Measurements from ENCODE around the gene HTR6.

HTR6 gene

GRCh38 chr1:19687414-19687813 lies 22.7 kb downstream of the HTR6 start:
- no peak overlapping the region for H3K27ac ChIP-seq
- no peak for TF ChIP-seq CTCF (conservative IDR thresholded peaks at IDR 0.05; ENCODE audit: low read depth)
- no peak for DNase-seq (ENCODE audit: low spot score)
- POLR2A ChIA-PET (ENCODE audit: low non-redundant PET), result no interaction called here
- CTCF ChIA-PET, result no interaction called here

DNA sequence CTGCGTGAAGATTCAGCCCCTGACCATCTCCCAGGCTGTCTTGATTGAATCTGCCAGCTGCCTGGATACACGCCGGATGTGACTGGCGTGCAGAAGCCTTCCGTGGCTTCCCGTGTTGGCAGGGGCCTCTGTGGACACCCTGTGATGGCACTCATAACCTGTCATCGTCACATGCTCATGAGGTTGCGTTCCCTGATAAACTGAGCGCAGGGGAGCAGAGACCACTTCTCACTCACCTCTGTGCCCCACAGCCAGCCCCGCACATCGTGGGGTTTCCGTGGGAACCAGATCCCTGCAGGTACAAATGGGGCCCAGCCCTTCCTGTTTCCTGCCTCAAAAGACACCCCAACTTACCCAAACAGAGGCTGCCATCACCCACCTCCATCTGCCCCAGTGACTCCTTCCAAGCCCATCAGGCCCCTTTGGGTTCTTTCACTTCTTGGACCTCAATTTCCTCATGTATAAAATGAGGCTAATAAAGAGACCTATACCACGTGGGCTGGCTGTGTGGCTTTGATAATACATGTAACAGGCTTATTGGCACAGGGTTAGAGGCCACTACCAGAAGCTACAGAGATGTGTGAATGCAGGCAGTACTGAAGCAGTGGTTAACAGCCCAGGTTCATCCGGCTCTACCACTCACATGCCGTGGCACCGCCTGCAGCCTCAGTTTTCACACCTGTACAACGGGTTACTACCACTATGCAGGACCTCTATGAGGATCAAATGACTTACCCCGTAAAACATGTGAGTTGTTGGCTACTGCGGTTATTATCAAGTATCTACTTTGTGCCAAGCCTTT lies 23.6 kb downstream of the HTR6 start:
- ChIA-PET CTCF (no interaction called here), POLR2A (ENCODE audit: low non-redundant PET) (no interaction called here)
- no peak for TF ChIP-seq CTCF (conservative IDR thresholded peaks at IDR 0.05; ENCODE audit: low read depth)
- no peak for DNase-seq (ENCODE audit: low spot score)
- no peak overlapping the region for H3K27ac ChIP-seq

- TF ChIP-seq CTCF (conservative IDR thresholded peaks at IDR 0.05; ENCODE audit: low read depth), result no peak
- POLR2A ChIA-PET (ENCODE audit: low non-redundant PET), result no interaction called here
- CTCF ChIA-PET, result interaction anchor here (0.7 kb wide), 1 partner anchor 737 kb away, joined by 3 read pairs; no protein-coding TSS in a partner anchor
Observed at GRCh38 chr1:19689085-19689757, 24.5 kb downstream of the HTR6 start.

DNA sequence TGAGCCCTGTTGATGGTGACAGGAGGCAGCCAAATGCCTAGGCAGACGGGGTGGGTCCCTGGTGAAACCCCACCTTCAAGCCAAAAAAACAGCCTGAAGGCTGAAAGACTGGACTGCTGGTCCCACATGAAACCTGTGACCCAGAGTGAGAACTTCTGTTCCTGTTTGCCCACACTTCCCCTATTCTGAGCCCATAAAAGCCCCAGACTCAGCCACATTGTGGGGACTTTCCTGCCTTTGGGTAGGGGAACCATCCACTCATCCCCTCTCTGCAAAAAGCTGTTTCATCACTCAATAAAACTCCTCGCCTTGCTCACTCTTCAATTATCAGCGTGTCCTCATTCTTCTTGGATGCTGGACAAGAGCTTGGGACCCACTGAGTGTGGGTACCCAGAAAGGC lies 25.2 kb downstream of the HTR6 start:
- ChIA-PET POLR2A (ENCODE audit: low non-redundant PET) (no interaction called here), CTCF (interaction anchor here (1.1 kb wide), 1 partner anchor 15 kb away, joined by 3 read pairs; no protein-coding TSS in a partner anchor)
- no peak for DNase-seq (ENCODE audit: low spot score)
- no peak overlapping the region for H3K27ac ChIP-seq
- TF ChIP-seq CTCF (conservative IDR thresholded peaks at IDR 0.05; ENCODE audit: low read depth), result no peak

More at GRCh38 chr1:19689085-19689757, 24.5 kb downstream of the HTR6 start:
- no peak overlapping the region for H3K27ac ChIP-seq
- DNase-seq (ENCODE audit: low spot score), result no peak

DNA sequence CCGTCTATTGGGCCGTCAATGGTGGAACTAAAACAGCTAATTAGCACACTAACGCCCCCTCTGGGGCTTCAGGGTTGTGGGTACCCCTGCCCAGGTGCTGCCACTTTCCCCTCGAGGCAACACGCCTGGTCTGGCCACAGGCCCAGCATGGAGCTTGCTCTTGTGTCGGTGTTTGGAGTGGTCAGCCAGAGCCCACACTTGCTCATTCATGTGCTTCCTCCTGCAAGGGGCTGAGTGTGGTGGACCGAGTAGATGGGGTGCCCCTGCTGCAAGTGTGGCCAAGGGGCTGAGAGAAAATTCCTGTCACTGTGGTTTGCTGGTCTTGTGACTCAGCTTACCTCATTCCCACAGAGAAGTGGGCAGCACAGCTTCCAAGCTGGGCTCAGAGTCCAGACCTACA lies 25.7 kb downstream of the HTR6 start:
- no peak overlapping the region for H3K27ac ChIP-seq
- DNase-seq (ENCODE audit: low spot score), result no peak
- no peak for TF ChIP-seq CTCF (conservative IDR thresholded peaks at IDR 0.05; ENCODE audit: low read depth)
- ChIA-PET POLR2A (ENCODE audit: low non-redundant PET) (no interaction called here), CTCF (interaction anchor here (0.6 to 1.1 kb wide), 2 partner anchors 14 to 785 kb away, joined by 3 to 4 read pairs; no protein-coding TSS in a partner anchor)

GRCh38 chr1:19694298-19694697 lies 29.6 kb downstream of the HTR6 start:
- no peak for DNase-seq (ENCODE audit: low spot score)
- H3K27ac ChIP-seq, result no peak overlapping the region
- TF ChIP-seq CTCF (conservative IDR thresholded peaks at IDR 0.05; ENCODE audit: low read depth), result no peak
- ChIA-PET CTCF (interaction anchor here (1.3 kb wide), 1 partner anchor 10 kb away, joined by 5 read pairs; no protein-coding TSS in a partner anchor), POLR2A (ENCODE audit: low non-redundant PET) (no interaction called here)
